Stimulated activated CD8-positive, alpha-beta memory T cell treated with anti-CD3 and anti-CD28 coated beads, Interleukin-12 subunit alpha, Interleukin-12 subunit beta, amount 100 ng/mL, for 4 hours (primary cell): Measurements from ENCODE around the gene HSFX1.
"Not testable (repeated sequence)": the region's sequence is repeated elsewhere in the genome, so short reads cannot be mapped to it uniquely, and the experiment has no call there.

Source experiments
- DNase-seq: peaks from one replicate; pipeline ENCODE4 v3.0.0-alpha.2; 2020; ENCODE audit warnings: low read depth

The HSFX1 gene, protein sequence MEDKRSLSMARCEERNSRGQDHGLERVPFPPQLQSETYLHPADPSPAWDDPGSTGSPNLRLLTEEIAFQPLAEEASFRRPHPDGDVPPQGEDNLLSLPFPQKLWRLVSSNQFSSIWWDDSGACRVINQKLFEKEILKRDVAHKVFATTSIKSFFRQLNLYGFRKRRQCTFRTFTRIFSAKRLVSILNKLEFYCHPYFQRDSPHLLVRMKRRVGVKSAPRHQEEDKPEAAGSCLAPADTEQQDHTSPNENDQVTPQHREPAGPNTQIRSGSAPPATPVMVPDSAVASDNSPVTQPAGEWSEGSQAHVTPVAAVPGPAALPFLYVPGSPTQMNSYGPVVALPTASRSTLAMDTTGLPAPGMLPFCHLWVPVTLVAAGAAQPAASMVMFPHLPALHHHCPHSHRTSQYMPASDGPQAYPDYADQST

DNA sequence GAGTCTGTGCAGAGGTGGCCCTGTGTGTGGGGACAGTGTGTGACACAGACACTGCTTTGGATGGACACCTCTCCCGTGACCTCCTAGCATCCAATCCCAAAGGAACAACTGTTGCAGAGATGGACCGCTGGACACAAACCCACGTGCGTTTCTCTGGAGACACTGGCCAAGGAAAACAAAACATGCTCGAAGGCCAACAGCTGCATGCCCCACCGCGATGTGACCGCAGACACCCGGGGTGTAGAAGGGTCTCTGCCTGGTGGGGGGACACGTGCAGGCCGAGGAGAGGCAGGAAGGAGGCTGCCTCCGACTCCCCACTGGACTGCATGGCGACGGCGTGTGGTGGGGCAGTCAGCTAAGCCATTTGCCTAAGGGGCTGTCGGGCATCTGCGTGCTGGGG lies at the start of gene HSFX1:
Gene HSFX1, plus strand, starts transcription at position 301 of the 400 bp plus-strand sequence. CDS start 614 bp downstream, outside the sequence.
- not testable (repeated sequence) for DNase-seq

DNA sequence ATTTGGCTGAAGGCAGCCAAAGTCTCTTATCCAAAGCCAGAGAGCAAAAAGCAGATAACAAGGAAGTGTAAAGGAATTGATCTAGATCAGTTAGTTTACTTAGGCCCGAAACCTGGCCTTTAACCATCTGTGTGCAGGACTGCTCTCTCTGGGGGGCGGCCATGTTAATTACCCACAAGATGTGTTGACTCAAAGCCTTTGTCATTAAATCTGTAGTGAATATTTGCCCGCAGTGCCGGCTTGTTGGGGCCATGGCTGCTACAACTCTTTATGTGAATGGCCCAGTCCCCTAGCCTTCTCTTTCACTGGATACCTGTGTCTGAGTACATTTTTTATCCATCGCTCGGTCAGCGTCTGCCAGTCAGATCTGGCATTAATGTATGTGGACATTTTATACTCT lies 46.6 kb upstream of the HSFX1 start:
- DNase-seq = not testable (repeated sequence)

DNA sequence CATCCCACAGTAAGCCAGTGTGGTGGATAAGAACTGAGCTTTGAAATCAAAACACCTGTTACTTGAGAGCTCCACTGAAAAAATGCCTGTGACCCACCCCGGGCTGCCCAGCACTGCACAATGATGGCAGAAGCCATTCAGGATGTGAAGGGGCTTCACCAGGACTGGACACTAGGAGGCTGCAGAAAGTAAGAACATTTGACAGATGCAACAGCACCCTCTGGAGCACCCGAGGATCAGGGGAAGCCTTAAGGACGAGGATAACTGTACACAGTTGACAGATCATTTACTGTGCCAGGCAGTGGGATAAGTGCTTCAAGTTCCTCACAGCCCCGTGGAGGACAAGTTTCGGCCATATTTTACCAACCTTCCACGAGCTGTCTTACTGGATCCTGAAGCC lies 31.6 kb upstream of the HSFX1 start:
- DNase-seq = not testable (repeated sequence)

DNA sequence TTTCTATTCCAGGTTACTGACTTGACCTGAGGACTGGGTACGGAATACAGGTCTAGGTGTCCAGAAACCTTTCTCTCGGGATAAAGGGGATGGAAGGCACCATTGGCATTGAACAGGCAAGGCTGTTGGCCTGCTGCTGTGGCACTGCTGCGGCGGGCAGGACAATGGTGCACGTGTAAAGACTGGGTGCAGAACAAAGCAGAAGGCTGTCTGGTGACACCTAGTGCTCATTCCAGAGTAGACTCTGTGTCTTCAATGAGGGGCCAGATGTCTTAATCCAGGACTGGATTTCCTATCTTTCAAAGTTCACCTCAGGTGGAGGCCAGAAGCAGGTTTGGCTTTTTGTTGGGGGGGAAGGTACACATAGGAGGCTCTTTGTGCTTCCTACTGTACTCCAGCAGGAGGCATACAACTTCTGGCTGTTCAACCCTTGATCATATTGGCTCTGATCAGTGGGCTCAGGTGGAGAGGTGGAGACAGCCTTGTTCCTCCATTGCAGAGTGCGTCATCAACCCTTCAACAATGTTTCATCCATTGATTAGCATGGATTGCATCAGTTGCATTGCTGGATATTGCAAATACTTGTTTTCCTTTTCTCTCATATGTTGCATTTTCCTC lies 27.4 kb upstream of the HSFX1 start:
- not testable (repeated sequence) for DNase-seq

DNA sequence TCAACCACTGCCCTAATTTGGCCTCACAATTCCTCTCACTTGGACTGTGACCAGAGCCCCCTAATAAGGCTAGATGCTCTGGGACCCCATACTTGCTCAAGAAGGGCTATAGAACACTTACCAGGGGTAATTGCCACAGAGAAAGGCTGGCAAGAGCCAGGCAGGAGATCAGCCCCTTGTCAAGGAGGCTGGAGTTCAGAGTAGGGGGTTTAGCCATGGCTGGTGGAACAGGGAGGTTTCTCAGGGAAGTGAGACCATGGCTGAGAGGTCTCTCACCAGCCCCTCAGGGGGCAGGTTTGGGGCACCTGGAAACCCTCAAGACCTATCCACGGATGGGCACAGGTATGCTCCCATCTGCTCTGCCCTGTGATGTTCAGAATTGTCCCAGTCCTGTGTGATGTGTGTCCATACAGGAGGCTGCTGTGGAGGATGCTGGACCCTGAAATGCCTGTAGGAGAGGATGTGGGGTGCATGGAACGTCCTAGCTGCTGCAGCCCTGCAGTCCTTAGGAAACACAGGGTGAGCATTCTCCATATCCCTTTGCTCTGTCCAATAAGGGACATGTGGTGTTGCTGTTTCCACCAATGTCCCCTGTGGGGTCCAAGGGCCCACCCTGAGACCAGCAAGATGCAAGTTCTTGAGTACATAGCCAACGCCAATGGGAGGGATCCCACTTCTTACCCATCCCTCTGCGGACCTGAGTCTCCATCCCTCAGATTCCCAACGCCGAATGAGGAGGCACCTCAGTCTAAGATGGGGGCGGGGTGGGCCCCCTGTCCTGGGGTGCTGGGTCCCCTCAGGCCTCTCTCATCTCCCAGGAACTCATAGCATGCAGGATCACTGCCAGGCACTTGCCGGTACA lies 16.4 kb upstream of the HSFX1 start:
- no peak for DNase-seq

DNA sequence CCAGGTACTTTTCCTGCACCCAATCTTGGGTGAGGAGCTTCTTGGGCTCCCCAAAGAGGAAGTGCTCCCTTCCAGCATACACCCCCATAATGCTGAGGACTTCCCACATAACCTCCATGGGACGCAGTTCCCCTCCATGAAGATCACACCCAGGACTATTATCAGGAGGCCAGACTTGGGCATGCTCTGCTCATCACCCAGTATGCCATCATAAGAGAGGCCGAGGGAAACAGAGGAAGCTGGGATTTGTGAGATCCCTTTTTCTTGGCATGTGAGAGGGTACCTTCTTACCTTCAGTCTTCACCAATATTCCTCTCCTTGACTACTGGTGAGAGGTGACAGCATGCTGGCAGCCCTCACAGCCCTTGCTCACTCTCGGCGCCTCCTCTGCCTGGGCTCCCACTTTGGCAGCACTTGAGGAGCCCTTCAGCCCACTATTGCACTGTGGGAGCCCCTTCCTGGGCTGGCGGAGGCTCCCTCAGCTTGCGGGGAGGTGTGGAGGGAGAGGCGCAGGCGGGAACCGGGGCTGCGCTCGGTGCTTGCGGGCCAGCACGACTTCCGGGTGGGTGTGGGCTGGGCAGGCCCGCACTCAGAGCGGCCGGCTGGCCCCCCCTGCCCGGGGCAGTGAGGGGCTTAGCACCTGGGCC lies 15.7 kb upstream of the HSFX1 start:
- no peak for DNase-seq

DNA sequence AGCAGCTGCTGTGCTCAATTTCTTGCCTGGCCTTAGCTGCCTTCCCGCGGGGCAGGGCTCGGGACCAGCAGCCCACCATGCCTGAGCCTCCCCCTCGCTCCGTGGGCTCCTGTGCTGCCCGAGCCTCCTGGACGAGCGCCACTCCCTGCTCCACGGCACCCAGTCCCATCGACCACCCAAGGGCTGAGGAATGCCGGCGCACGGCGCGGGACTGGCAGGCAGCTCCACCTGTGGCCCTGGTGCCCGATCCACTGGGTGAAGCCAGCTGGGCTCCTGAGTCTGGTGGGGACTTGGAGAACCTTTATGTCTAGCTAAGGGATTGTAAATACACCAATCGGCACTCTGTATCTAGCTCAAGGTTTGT lies 15.2 kb upstream of the HSFX1 start:
- not testable (repeated sequence) for DNase-seq

DNA sequence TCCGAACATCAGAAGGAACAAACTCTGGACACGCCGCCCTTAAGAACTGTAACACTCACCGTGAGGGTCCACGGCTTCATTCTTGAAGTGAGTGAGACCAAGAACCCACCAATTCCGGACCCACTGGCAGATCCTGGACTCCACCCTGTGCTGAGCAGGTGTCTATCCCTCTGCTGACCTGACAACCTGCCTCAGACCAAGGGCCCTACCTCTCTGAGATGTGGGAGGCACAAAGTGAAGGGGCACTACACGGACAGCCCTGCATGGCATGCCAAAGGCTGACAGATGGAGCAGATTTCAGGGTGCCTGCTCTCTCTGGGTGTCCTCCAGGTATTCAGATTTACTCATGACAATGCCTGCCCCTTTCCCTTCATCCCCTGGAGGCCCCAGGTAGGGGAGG lies 14.0 kb upstream of the HSFX1 start:
- DNase-seq = no peak

DNA sequence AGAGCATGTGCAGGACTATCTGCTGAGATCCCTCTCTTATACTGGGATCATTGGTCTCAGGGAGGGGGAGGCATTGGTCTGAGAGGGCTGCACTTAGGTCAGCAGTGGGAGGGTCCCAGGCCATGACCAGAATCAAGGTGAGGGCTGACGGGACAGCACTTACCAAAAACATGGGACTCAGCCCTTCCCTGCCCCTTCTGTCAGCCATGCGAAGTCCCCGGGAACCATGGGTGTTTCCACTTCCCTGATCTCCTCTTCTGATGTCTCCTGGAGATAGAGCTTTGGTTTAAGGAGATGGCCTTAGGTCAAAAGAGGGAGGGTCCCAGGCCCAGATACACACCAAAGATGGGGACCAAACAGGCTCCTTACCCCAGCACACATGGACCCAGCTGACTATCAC lies 12.9 kb upstream of the HSFX1 start:
- no peak for DNase-seq

DNA sequence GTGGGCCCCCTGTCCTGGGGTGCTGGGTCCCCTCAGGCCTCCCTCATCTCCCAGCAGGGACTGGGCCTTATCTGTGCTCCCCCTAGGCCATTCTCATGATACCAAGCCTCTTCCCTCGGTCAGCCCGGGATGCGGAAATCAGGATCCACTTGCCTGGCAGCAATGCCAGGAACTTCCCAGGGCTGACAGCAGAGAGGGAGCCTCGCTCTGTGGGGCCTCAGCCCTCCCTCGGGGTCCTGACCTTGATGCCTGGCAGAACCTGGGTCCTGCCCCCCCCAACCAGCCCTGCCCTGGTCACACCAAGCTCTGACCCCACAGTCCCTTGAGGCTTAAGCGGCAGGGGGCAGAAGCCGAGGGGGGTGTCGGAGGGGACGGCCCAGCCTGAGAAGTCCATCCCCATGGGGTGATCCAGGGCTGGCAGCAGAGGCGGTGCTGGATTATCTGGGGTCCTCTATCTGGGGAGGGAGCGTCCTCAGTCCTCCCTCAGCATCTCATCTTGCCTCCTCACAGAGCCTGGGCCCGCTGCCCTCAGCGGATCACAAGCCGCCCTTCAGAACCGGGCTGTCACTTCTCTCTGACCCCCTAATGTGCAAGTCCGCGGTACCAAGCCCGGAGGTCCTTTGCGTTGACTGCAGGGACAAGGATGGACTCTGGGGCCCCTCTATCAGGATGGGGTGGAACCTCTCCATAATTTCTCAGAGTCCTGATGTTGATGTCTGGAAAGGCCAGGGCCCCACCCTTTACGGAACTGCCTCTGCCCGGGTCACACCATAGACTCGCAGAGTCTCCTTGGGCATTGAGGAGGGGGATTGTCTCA lies 11.8 kb upstream of the HSFX1 start:
- DNase-seq = not testable (repeated sequence)

DNA sequence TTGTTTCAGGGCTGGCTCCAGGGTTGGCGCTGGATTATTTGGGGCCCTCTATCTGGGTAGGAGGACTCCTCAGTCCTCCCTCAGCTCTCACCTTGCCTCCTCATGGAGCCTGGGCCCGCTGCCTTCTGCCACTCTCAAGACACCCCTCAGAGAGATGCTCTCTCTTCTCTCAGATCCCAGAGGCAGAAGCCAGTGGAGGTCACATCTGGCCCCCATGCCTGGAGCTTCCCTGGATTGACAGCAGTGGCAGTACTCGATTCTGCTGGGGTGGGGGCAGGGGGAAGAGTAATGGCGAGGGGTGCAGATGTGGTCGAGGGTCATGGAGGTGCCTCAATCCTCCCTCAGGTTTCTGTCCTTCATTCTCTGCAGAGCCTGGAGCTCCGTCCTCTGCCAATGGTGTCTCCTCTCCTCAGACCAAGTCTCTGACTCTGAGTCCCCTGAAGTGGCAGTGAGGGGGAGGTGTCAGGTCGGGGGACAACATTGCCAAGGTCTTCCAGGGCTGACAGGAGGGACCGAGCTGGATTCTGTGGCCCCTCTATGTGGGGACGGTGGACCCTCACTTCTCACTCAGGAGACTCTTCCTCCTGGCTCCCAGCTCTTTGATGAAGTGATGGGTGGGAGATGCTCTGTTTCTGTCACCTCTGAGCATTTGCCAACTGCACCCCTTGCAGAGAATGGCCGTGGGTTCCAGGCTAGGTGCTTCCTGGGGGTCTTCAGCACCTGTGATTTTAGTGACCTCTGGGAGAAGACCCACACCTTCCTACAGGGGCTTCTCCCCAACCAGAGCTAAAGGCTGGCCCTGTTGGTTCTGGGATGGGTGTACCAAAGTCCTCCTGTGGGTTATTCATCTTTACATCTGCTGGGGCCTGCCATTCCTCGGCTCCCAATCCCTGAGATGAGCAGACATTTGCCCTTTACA lies 10.9 kb upstream of the HSFX1 start:
- no peak for DNase-seq

DNA sequence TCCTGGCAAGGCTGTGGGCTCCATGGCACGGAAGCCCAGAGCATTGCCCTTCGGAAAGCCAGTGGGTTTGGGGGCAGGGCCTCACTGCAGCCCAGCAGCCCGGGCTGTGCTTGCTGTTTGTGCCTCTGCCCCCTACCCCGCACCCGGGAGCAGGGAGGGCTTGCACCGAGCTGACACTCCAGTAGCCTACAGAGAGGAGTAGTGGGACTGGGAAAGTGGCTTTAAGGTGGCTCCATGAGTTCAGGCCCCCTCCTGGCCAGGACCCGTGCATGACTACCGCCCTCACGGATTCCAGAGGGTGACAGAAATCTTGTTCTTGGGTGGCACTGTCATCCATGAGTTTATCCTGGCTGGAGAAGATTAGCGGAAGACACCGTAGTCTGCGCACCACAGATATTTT lies 3.5 kb upstream of the HSFX1 start:
- not testable (repeated sequence) for DNase-seq

DNA sequence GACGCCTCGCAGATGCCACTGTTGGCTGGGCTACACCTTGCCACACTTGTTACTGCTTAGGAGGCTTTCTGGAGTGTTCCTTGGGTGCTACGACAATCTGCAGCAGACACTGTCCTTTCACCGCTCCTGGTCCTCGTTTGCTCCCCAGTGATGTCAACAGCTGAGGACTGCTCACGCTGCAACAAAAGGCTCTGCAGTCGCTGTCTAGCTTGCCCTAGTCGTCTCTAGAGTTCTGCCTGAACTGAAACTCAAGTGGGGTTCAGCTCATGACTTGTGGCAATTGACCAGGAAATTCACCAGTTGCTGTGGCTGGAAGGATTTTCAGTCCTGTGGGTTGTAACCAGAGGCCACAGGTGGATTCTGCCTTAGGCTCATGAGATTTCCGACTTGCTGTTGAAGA lies 842 bp upstream of the HSFX1 start:
- DNase-seq = not testable (repeated sequence)

DNA sequence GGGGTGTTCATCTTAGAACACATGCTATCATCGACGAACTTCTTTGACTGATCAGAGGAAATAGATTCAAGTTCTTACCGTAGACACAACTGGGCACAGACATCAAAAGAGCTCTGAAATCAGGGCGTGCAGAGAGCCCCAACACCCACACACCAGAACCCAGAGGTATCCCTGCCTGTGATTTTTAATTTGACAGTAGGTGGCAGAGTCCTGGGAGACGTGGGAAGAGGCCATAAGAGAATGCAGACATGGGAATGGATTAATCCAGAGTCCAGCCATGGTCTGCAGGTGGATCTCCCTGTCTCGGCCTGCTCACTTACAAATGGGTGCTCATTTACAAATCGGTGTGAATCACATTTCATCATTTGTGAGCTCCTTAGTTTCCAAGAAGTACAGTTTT lies 4.1 kb downstream of the HSFX1 start:
- DNase-seq = not testable (repeated sequence)

DNA sequence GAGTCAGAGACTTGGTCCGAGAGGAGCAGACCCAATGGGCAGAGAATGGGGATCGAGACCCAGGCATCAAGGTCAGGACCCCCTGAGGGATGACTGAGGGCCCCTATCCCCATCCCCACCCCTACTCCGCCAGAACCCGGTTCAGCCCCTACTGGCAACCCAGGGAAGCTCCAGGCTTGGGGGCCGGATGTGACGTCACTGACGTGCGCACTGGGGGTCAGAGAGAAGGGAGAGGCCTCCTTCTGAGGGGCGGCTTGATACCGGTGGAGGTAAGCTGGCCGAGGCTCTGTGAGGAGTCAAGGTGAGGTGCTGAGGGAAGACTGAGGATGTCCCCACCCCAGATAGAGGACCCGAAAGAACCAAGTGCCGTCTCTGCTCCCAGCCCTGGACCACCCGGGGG lies 7.9 kb downstream of the HSFX1 start, which contains the start of gene MAGEA9:
Gene MAGEA9, plus strand, starts transcription at position 204 of the 400 bp plus-strand sequence. CDS start 4,281 bp downstream, outside the sequence.
- DNase-seq = not testable (repeated sequence)

DNA sequence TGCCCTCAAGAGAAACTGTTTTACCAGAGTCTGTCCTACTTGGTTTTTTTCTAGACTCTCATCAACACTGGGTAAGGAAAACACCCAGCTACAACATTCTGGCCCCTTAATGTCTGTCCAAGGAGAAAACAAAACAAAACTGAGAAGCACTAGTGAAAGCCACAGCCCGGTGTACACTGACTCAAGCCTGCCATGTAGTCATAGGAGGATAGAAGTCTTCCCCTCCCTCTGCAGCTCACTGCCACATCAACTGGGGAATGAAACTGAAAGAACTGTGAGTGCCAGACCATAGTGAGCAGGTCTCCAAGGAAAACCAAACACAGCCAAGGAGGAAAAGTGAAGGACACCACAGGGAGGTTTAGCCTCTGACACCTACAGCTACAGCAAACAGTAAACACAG lies 21.7 kb downstream of the HSFX1 start:
- not testable (repeated sequence) for DNase-seq

DNA sequence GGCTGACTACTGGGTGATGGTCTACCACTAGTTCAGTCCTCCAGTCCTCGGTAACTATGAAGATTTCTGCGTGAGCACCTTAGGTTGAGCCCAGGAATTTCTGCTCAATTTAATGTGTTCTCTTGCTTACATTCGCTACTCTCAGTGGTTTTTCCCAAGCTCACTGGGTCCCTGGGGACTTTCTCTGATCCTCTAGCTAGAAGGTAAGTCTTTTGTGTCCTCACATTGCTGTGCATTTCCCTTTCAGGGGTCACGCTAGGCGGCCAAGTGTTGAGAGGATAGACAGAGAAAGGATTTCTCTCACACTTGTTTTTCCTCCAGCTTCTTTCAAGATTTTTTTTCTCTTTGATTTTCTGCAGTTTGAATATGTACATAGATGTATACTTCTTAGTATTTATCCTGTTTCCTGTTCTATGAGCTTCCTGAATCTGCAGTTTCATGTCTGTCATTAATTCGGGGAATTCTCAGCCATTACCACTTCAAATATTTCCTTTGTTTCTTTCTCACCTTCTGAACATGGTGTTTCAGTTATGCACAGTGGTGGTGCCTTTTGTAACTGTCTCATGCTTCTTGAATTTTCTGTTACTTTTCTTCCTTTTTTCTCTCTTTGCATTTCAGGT lies 25.3 kb downstream of the HSFX1 start:
- DNase-seq = no peak

DNA sequence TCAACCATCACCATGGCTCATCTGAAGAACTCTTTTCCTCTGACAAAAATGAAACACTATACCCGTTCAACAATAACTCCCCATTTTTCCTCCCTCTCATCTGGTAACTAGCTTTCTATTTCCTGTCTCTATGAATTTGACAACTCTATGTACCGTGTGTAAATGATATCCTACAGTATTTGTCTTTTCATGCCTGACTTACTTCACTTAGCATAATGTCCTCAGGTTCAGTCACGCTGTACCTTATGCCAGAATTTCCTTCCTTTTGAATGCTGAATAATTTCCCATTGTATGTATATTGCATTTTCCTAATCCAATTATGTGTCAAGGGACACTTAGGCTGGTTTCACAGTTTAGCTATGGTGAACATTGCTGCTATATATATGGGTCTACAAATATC lies 26.1 kb downstream of the HSFX1 start:
- DNase-seq = no peak

DNA sequence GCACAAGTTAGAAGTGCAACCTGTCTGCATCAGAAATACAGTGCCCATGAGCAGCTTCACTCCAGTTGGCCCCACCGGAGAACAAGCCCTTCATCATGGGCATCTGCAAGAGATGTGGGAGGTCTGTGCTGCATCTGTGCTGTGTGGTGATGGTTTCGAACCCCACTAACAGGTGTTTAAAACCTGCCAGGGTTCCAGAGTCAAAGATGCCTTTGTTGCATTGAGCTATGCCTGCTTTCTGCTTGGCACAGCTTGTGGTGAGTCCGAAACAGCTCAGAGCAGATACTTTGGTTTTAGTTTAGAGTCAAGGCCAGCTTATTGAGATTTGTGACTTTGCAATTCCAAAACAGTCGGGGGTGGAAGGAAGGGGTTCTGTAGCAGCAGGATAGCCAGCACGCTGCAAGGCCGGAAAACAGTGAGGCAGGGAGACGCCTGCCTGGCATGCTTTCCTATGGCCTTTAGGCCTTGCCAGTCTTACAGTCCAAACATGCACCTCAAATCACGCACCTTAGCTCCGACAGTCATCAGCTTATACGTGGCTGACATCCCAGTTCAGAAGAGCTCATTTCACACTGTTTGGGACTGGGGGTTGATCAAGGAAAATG lies 29.7 kb downstream of the HSFX1 start:
- DNase-seq = no peak
